A673 (cell line): ENCODE results near the gene RMDN3. TPM values are rescaled to one million over a fixed set of nuclear protein-coding genes. Genes with fewer than 3 reads are reported as not detected.

ENCODE experiments used
- BruUV-seq: library from RNA; stranded (reverse); fragments of 400-500 nt; replicated peaks from 2 replicates; lab custom pipeline; 2021; lab: Mats Ljungman, UMichigan
- CTCF ChIA-PET: fragments of 300-600 bp; sonication (Branson Sonifier 250); formaldehyde crosslinking; loops from one replicate; lab custom pipeline; 2022; ENCODE audit warnings: antibody characterized with exemption; lab: Charles Lee
- POLR2A ChIA-PET: fragments of 300-600 bp; sonication (Branson Sonifier 250); formaldehyde crosslinking; loops from one replicate; lab custom pipeline; 2022; ENCODE audit warnings: antibody characterized with exemption; ENCODE audit not compliant: low non-redundant PET; lab: Charles Lee
- DNase-seq: peaks from one replicate; pipeline ENCODE4 v3.0.0-alpha.2; 2015; ENCODE audit warnings: low spot score
- H3K27ac ChIP-seq: fragments of 200-600 bp; sonication (generic); 2 replicates; pipeline ENCODE4 v1.5.1; 2016; ENCODE audit warnings: mixed run types, low read depth, mild to moderate bottlenecking, mixed read lengths, antibody characterized with exemption, low read length; ENCODE audit not compliant: poor library complexity, severe bottlenecking
- H3K27me3 ChIP-seq: fragments of 200-600 bp; sonication (generic); replicated peaks from 2 replicates; pipeline ENCODE4 v1.6.1; 2017; ENCODE audit warnings: mixed run types, low read depth, mild to moderate bottlenecking, mixed read lengths, antibody characterized with exemption, low read length; ENCODE audit not compliant: insufficient read depth, poor library complexity
- H3K36me3 ChIP-seq: fragments of 200-600 bp; sonication (generic); 2 replicates; pipeline ENCODE4 v1.6.1; 2016; ENCODE audit warnings: mixed run types, mild to moderate bottlenecking, mixed read lengths, antibody characterized with exemption, low read length; ENCODE audit not compliant: insufficient read depth, poor library complexity, severe bottlenecking
- H3K4me1 ChIP-seq: fragments of 200-600 bp; sonication (generic); 2 replicates; pipeline ENCODE4 v1.6.1; 2017; ENCODE audit warnings: mixed run types, mild to moderate bottlenecking, mixed read lengths, antibody characterized with exemption, low read length; ENCODE audit not compliant: insufficient read depth, poor library complexity, severe bottlenecking
- H3K4me3 ChIP-seq: fragments of 200-600 bp; sonication (generic); 2 replicates; pipeline ENCODE4 v1.5.1; 2016; ENCODE audit warnings: low read depth, mixed run types, mild to moderate bottlenecking, mixed read lengths, low read length; ENCODE audit not compliant: poor library complexity, severe bottlenecking
- H3K9me3 ChIP-seq: fragments of 200-600 bp; sonication (generic); 2 replicates; pipeline ENCODE4 v1.6.1; 2016; ENCODE audit warnings: mixed run types, low read depth, mild to moderate bottlenecking, mixed read lengths, antibody characterized with exemption, low read length; ENCODE audit not compliant: poor library complexity, severe bottlenecking
- CTCF ChIP-seq: fragments of 300-800, 200-600 bp; sonication (generic); conservative IDR thresholded peaks from 2 replicates; pipeline ENCODE4 v1.5.1; 2017; ENCODE audit warnings: low read depth, mild to moderate bottlenecking, antibody characterized with exemption, low read length, moderate library complexity, mixed read lengths
- EZH2 ChIP-seq: fragments of 200-600 bp; sonication (generic); IDR thresholded peaks from 2 replicates; pipeline ENCODE4 v1.6.1; 2017; ENCODE audit warnings: borderline replicate concordance, low read depth, mild to moderate bottlenecking, mixed read lengths, antibody characterized with exemption, low read length; ENCODE audit not compliant: poor library complexity, severe bottlenecking
- intact Hi-C: fragments of 100-400 bp; cut with micrococcal nuclease; formaldehyde crosslinking; loops from one replicate; pipeline ENCODE4 v1.10.0; 2022; ENCODE audit not compliant: unreplicated experiment
- total RNA-seq: library from RNA; stranded (reverse); gene quantifications from 2 replicates; pipeline ENCODE4 v1.2.3, GENCODE V29; 2021

Gene RMDN3
- total RNA-seq, 1 experiment from 2014 or later, result 50.8 TPM

DNA sequence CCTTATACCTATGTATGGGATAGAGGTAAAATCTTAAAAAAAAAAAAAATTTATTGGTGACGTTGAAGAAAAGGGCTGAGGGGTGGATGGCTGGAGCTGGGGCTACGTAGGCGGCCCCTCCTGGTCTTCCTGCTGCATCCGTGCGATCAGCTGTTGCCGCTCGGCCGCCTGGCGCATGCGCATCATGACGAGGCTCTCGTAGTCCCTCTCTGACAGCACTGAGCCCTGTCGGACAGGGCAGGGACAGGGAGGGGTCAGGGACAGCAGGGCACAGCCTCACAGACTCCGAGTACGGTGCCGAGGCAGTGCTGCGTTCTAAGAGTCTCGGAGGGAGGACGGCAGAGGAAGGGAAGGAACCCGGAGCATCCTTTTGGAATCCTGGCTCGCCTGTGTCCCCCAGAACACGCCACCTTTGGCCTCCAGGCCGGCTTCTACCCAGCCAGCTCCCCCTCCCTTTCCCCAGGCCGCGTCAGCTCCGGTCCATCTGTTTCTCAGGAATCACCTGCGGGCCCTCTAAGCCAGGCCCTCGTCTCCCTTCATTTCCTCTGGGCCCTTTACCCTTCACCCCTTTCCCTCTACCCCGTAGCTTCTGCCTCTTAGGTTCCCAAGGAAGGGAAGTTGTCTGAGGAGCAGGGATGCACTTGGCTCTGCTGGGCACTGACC is 12.9 kb upstream of the RMDN3 start:
- Histone ChIP-seq H3K27ac (no peak overlapping the region), H3K27me3 (no peaks in the 10 kb centered on the region), H3K4me3 (no peak overlapping the region), H3K36me3 (peaks cover 4% of the 10 kb centered on the region), H3K4me1 (peaks cover 51% of the 10 kb centered on the region), H3K9me3 (no peaks in the 10 kb centered on the region)
- intact Hi-C loops, result no loop called here
- no peak for DNase-seq
- ChIA-PET POLR2A (interaction anchor here (0.6 kb wide), 1 partner anchor 16 kb away, joined by 3 read pairs; no protein-coding TSS in a partner anchor), CTCF (no interaction called here)
- BruUV-seq, result no TSS peak
- TF ChIP-seq EZH2 (no peak), CTCF (no peak)

GRCh38 chr15:40766906-40767837 is 12.1 kb upstream of the RMDN3 start:
- CTCF ChIA-PET, result no interaction called here
- Histone ChIP-seq H3K27me3 (no peaks in the 10 kb centered on the region), H3K27ac (peak overlapping the region; percentile 58), H3K4me1 (peaks cover 52% of the 10 kb centered on the region), H3K9me3 (no peaks in the 10 kb centered on the region), H3K4me3 (no peak overlapping the region), H3K36me3 (peaks cover 4% of the 10 kb centered on the region)
- intact Hi-C loops, result no loop called here
- TF ChIP-seq CTCF, result no peak
- no peak for TF ChIP-seq EZH2
- BruUV-seq, result no TSS peak
- POLR2A ChIA-PET, result no interaction called here
- DNase-seq, result peak; percentile 51

- H3K27ac ChIP-seq, result peak overlapping the region; percentile 58
- peaks cover 4% of the 10 kb centered on the region for H3K36me3 ChIP-seq
- ChIA-PET POLR2A (no interaction called here), CTCF (no interaction called here)
- TF ChIP-seq CTCF (no peak), EZH2 (no peak)
- no peak for DNase-seq
- no TSS peak for BruUV-seq
- peaks cover 52% of the 10 kb centered on the region for H3K4me1 ChIP-seq
- intact Hi-C loops, result no loop called here
- no peak overlapping the region for H3K4me3 ChIP-seq
- no peaks in the 10 kb centered on the region for H3K9me3 ChIP-seq
- no peaks in the 10 kb centered on the region for H3K27me3 ChIP-seq
These were observed 11.3 kb upstream of the RMDN3 start for GRCh38 chr15:40766194-40766815.
